VCaP (cell line): ENCODE results near the gene IGLL1.
"Not testable (repeated sequence)": the region's sequence is repeated elsewhere in the genome, so short reads cannot be mapped to it uniquely, and the experiment has no call there.

Experiments used
- H3K27ac ChIP-seq: fragments of 450-650 bp; 2 replicates; pipeline ENCODE4 v1.5.1; 2017
- TF ChIP-seq, protein P1 (sequence below): fragments of 450-650 bp; conservative IDR thresholded peaks from 2 replicates; pipeline ENCODE4 v1.5.1; 2017; ENCODE audit warnings: mild to moderate bottlenecking, moderate library complexity

The IGLL1 gene

DNA sequence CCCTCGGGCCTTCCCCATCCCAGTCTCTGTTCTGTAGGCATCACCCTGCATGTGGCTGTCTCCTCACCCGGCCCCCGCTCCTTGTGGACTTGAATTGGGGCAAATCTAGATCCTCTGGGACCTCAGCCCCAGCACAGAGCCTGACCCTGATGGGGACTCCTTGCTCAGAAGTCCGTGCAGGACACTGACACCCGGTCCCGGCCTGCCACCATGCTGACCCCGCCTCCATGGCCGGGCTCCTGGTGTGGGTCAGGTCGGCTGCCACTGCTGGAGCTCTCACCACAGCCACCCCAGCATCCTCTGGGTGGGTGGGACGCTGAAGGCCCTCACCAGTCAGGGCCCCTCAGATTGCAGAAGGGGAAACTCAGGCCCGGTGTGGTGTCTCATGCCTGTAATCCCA is 1.8 kb downstream of the IGLL1 start:
- TF ChIP-seq, protein P1, sequence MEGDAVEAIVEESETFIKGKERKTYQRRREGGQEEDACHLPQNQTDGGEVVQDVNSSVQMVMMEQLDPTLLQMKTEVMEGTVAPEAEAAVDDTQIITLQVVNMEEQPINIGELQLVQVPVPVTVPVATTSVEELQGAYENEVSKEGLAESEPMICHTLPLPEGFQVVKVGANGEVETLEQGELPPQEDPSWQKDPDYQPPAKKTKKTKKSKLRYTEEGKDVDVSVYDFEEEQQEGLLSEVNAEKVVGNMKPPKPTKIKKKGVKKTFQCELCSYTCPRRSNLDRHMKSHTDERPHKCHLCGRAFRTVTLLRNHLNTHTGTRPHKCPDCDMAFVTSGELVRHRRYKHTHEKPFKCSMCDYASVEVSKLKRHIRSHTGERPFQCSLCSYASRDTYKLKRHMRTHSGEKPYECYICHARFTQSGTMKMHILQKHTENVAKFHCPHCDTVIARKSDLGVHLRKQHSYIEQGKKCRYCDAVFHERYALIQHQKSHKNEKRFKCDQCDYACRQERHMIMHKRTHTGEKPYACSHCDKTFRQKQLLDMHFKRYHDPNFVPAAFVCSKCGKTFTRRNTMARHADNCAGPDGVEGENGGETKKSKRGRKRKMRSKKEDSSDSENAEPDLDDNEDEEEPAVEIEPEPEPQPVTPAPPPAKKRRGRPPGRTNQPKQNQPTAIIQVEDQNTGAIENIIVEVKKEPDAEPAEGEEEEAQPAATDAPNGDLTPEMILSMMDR, result no peak
- H3K27ac ChIP-seq, result no peak overlapping the region

DNA sequence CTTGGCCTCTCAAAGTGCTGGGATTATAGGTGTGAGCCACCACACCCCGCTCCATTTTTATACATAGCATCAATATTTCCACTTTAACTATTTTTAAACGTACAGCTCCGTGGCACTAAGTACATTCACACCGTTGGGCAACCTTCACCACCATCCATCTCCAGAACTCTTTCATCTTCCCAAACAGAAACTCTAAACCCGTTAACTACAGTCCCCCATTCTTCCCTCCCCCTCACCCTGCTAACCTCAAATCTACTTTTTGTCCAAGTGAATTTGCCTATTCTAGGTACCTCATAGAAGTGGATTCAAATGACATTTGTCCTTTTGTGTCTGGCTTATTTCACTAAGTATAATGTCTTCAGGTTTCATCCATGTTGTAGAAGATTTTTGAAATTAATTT is 3.4 kb downstream of the IGLL1 start:
- H3K27ac ChIP-seq, result no peak overlapping the region
- TF ChIP-seq, protein P1, result no peak

- no peak overlapping the region for H3K27ac ChIP-seq
- TF ChIP-seq, protein P1, result no peak
Observed at GRCh38 chr22:23575601-23576000, 4.5 kb downstream of the IGLL1 start.

DNA sequence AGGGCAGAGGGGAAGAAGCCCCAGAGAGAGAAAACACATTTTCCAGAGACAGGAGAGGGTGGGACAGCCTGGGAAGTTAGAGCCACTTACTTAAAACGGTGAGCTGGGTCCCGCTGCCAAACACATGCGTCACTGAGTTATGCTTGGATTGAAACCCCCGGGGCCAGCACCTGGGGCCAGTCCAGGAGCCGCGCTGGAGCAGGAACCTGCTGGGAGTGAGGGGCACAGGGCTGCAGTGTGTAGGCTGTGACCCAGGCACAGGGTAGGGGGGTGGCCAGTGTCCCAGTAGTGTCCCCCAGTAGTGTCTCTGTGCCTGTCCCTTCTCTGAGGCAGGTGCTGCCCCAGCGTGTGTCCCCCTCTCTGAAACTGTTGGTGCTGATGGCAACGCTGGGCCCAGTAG is 5.2 kb downstream of the IGLL1 start:
- H3K27ac ChIP-seq, result no peak overlapping the region
- TF ChIP-seq, protein P1, result no peak

DNA sequence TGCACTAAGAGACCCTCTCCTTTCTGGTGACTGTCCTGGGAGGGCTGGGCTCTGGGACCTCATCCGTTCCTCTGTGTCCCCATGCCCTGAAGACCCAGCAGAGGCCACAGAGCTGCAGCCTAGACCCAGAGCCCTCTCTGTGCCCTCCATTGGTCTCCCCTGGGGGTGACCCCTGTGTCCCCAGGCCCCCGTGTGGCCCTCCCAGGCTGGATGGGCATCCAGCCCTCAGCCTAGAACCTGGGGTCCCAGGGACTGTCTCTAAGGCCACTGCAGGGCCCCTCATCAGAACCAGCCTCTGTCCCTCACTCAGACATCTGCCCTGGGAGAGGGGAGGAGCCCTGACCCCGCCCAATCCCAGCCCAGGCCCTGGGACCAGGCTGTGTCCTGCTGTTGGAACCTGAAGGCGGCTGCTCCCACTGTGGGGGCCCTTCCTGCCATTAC is 5.7 kb downstream of the IGLL1 start:
- H3K27ac ChIP-seq, result no peak overlapping the region
- TF ChIP-seq, protein P1, result no peak

- not testable (repeated sequence) for H3K27ac ChIP-seq
Observed at GRCh38 chr22:23573701-23574235, 6.3 kb downstream of the IGLL1 start.

GRCh38 chr22:23573106-23573505 is 7.0 kb downstream of the IGLL1 start:
- H3K27ac ChIP-seq, result not testable (repeated sequence)

- TF ChIP-seq, protein P1, result no peak
Observed at GRCh38 chr22:23571486-23571885, 8.6 kb downstream of the IGLL1 start.

DNA sequence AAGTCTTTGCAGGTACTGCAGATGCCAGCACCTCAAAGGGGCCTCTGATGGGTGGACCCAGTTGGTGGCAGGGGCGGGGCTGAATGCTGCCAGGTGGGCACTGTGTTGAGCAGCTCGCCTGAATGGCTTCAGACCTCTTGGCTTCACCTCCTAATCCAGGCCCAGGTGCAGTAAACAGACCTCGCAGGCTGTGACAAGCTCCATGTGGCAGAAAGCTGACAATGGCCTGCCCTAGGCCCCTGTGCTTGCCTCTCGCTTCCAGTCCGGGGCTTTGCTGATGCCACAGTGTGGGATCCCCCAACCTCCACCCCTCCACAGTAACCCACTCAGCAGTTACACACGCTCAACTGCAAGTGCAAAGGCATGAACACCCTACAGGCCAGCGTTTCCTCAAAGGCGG is 9.4 kb downstream of the IGLL1 start:
- TF ChIP-seq, protein P1, result no peak

More at GRCh38 chr22:23571486-23571885, 8.6 kb downstream of the IGLL1 start:
- no peak overlapping the region for H3K27ac ChIP-seq

More for the DNA sequence above, 9.4 kb downstream of the IGLL1 start:
- H3K27ac ChIP-seq, result no peak overlapping the region
